KOPT-K1 (cell line): ENCODE data around the gene SPOP.

Source experiments
- H3K27ac ChIP-seq: fragments of 200-600 bp; sonication (generic); 2 replicates; pipeline ENCODE4 v1.5.1; 2016; ENCODE audit warnings: antibody characterized with exemption, mild to moderate bottlenecking, low read depth, low read length; ENCODE audit not compliant: poor library complexity, severe bottlenecking
- H3K36me3 ChIP-seq: fragments of 200-600 bp; sonication (generic); 2 replicates; pipeline ENCODE4 v1.5.1; 2017; ENCODE audit warnings: antibody characterized with exemption, mild to moderate bottlenecking, low read length, moderate library complexity; ENCODE audit not compliant: insufficient read depth
- H3K9me3 ChIP-seq: fragments of 200-600 bp; sonication (generic); 2 replicates; pipeline ENCODE4 v1.5.1; 2017; ENCODE audit warnings: antibody characterized with exemption, low read length, mild to moderate bottlenecking; ENCODE audit not compliant: insufficient read depth, poor library complexity, severe bottlenecking

SPOP gene

DNA sequence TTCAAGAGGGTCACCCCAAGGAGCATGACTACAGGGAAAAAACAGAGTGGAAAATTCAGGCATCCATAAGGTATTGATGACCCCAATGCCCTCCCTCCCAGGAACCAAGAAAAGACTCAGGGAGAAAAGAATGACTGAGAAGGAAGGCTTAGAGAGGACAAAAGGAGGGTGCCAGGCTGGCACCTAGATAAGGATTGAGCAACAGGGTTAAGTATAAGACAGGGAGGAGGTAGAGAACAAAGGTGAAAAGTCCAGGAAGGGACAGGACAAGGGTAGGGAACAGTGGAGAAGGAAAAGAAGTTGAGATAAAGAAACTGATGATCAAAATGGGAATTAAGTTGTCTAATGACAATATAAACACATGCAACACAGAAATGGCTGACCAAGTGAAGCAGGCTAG lies 27.4 kb upstream of the SPOP start:
- Histone ChIP-seq H3K27ac (no peak overlapping the region), H3K9me3 (no peaks in the 10 kb centered on the region), H3K36me3 (peaks cover 70% of the 10 kb centered on the region)

DNA sequence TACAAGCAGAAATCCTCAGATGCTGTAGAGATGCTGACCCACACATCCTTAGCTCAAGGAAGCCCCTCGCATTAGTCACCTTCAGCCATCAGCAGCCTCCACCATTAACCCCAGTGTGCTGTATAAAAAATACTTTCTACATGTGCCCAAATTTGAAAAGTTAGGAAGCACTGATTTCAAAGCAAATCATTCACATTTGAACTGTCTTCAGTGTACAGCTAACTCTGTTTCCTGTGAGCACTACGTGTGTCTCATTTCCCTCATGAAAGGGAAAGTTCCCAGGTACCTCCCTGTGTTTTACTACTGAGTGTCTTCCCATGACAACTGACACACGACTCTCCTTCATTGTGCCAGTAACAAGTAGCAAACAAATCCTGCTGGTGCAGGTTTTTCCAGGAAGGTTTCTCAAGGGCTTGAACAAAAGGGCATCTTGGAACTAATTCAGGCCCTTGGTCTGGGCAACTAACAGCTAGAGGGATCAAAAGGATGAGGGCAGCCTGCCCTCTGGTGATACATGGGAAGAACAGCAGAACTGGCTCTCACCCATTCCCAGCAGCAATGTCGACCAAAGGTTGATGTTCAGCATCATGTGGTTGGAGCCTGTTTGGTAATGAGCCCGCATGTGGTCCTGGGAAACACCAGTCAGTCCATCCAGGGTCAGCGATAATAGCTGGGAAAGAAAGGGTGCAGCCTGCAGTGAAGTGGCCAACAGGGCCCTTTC lies 25.8 kb upstream of the SPOP start:
- H3K27ac ChIP-seq: no peak overlapping the region
- peaks cover 69% of the 10 kb centered on the region for H3K36me3 ChIP-seq
- no peaks in the 10 kb centered on the region for H3K9me3 ChIP-seq

DNA sequence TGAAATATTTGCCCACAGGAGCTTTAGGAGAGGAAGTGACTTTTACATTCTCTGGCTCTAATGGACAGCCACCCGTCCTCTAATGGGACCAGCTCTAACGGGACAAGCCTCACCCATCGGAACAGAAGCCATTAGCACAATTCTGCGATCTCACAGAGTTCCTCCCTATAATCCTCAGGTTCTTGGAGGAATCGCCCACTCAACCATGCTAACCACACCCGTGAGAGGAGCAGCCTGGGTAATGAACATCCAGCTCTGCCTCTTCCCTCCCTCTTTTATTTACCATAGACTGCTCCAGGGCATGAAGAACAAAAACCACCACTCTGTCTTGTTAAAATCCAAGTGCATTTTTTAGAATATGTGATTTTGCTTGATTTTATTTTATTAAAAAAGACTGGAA lies 23.1 kb upstream of the SPOP start:
- no peaks in the 10 kb centered on the region for H3K9me3 ChIP-seq
- H3K27ac ChIP-seq: no peak overlapping the region
- peaks cover 68% of the 10 kb centered on the region for H3K36me3 ChIP-seq

DNA sequence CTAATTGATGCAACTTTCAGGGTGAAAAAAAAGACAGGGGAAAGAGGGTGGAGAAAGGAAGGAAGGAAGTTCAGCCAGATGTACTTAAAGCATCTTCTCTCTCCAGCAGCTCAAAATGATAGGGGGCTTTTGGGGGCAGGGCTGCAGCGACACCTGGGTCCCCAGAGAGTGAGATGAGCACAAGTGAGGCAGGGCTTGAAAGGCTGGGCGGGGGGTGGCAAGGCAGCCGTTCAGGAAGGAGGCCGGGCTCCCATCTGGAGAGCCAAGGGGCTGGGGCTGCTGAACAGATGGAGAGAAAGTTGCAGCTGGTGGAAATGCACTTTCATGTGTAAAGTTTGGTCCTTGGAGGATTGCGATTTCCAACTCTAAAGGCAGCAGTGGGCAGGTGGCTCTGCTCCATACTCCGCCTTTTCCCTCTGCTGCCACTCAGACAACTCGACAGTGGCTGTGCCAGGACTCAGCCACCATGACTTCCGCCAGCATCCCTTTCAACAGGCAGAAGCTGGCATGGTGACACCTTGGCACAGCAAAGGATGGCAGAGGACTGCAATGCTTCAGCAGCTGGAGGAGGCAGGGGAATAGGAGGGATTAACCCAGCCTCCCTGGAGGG lies 22.2 kb upstream of the SPOP start:
- Histone ChIP-seq H3K27ac (no peak overlapping the region), H3K9me3 (no peaks in the 10 kb centered on the region), H3K36me3 (peaks cover 59% of the 10 kb centered on the region)

DNA sequence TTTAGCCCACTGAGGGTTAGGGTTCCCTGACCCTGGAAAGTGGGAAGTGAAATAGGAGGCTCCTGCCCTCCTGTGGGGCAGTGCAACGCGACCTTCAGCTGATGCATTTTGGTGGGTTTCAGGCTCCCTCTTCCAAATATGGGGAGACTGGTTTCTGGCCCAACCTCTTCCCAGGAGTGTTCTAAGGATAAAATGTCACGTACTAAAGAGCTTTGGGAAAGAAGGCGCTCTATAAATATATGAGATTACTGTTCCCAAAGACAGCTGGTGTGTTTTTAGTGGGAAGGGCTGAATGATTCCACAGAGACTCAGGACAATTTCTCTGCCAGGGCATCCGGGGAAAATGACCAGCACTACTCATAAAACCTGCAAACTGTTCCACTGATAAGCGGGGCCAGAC lies 20.1 kb upstream of the SPOP start:
- Histone ChIP-seq H3K27ac (no peak overlapping the region), H3K9me3 (no peaks in the 10 kb centered on the region), H3K36me3 (peaks cover 38% of the 10 kb centered on the region)

DNA sequence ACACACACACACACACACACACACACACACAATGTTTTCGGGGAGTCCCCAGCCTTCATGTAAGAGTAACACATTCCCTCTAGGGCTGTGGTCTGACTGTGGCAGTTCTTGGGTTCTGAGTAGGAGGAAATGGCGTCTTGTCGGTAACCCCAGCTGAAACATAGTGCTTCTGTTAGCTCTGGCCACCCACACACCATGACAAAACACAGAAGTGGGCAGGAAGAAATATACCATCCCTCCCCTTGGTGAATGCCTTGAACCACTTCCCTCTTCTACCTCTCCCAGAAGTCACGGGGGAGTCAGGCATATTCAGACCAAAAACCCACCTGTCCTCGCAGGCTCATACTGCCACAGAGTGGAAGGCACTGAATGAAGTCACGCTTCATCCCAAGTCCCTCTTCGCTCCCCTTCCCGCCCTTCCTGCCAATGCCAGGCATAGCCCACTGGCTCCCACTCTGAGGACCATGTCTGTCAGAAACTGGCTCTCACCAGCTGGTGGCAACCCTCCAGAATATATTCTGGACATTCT lies 18.4 kb upstream of the SPOP start:
- peaks cover 22% of the 10 kb centered on the region for H3K36me3 ChIP-seq
- H3K9me3 ChIP-seq: no peaks in the 10 kb centered on the region
- H3K27ac ChIP-seq: no peak overlapping the region

DNA sequence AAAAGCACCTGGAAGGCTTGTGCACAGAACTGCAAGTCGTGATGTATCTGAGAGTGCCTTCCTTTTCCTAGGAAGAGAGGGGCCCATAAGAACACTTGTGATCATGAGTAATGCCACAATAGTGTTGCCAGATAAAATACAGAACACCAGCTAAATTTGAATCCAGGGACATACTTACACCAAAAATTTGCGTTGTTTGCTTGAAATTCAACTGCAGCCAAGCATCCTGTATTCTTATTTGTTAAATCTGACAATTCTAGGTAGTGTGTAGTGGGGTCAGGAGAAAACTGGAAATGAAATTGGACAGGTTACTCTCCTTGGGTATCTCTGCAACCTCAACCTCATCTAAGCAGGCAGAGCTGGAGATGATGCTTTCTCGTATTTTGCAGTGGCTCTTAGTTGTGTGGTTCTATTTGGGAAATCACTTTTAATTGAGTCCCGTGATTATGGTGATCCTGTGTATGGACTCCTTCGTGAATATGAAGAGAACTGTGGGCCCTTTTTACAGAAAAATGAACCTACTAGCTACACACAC lies 17.9 kb upstream of the SPOP start:
- Histone ChIP-seq H3K27ac (no peak overlapping the region), H3K36me3 (peaks cover 16% of the 10 kb centered on the region), H3K9me3 (no peaks in the 10 kb centered on the region)

DNA sequence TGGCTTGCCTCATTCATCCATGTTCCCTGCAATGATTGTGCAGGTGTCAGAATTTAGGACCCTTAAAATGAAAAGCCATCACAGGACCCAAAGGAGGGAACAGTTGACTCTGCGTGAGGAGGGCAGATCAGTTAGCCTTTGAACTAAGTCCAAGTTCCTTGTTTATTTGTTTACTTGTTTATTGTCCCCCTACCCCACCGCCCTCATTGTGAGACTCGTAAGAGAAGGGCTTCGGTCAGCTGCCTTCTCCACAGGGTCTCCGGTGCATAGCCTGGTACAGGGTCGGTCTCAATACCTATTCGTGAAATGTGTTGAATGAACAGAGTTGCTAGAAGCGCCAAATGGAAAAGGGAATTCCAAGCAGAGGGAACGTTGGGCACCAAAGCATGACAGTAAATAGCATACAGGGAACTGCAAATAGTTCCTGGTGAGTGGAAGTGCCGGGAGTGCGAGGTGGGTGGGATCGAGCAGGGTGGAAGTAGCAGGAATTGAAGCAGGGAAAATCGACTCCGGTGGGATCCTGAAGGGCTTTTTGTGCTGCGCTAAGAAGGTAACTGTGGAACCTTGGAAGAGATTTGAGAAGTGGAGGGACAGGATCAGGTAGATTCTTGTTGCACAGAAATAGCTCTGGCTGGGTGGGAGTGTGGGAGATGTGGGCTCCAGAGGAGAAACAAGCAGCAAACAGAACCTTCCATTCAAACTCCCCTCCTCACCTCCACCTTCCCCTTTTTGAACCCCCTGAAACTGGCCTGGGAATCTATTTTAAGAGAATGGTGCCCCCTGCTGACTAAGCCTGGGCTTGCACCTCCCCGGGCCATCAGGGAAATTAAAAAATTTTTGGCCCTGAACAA lies 17.2 kb upstream of the SPOP start:
- Histone ChIP-seq H3K36me3 (peaks cover 9% of the 10 kb centered on the region; the same call in 1 of the 2 replicates), H3K9me3 (no peaks in the 10 kb centered on the region), H3K27ac (no peak overlapping the region)

DNA sequence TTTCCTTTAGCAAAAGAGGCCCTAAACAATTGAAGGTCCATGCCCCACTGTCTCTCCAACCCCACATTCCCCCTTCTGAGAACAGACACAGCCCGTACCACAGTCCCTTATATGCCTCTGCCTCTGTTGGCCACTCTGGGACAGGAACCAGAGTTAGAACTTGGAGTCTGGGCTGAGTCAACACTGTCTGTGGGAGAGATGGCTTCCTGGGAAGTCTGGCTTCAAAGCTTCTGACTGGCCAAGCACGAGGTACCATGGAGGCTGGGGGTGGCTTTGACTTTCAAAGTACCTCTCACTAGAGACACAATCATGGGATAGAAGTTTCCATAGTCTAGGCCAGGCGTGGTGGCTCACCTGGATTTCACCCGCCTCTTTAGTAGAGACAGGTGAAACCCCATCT lies 14.9 kb upstream of the SPOP start:
- Histone ChIP-seq H3K27ac (no peak overlapping the region), H3K36me3 (no peaks in the 10 kb centered on the region), H3K9me3 (no peaks in the 10 kb centered on the region)

DNA sequence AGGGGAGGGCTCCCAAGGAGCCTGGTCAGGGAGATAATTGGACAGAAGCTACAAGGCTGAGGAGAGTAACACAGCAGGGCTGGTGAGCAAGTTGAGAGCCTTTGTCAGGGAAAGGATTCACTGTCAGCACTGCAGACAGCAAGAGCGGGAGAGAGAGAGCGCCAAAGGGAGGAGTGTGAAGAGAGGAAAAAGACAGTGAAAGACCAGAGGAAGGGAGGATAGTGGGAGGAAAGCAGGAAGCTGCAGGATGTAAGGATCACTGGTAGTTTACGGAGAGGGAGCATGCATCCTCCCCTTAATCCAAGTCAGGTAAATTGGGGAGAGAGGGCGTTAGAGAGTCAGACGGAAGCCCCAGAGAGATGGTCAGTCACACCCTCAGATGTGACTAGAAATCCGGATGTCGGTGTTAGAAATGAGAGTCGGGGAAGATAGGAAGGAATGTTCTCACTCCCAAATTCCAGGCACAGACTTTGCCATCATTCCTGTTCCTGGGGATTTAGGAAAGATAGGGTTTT lies 13.8 kb upstream of the SPOP start:
- H3K9me3 ChIP-seq: no peaks in the 10 kb centered on the region
- no peak overlapping the region for H3K27ac ChIP-seq
- no peaks in the 10 kb centered on the region for H3K36me3 ChIP-seq

DNA sequence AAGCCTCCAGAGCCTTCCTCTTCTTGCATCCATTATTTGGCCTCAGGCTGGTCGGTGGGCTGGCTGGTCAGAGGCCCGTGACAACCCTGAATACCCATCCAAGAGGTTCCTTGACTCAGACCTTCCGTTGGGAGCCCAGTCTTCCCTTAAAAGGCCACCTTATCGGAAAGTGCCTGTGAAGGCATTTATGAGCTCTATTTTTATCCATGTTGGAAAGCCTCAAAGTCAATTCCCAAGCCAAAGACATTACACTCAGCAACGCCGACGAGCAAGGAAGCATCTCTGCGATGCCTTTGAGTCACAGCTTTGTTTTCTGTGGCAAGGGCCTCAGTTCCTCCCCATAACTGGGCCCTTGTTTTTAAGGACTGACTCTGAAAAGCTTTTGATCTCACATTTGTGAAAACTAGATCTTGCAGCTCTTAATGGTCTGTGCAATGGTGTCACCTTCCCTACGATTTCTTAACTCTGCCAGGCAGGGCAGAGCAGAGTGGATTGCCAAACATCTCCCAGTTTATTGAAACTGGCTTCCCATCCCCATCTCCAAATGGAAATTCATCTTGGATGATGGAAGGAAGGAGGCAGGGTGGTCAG lies 13.3 kb upstream of the SPOP start:
- Histone ChIP-seq H3K9me3 (no peaks in the 10 kb centered on the region), H3K27ac (no peak overlapping the region), H3K36me3 (no peaks in the 10 kb centered on the region)

DNA sequence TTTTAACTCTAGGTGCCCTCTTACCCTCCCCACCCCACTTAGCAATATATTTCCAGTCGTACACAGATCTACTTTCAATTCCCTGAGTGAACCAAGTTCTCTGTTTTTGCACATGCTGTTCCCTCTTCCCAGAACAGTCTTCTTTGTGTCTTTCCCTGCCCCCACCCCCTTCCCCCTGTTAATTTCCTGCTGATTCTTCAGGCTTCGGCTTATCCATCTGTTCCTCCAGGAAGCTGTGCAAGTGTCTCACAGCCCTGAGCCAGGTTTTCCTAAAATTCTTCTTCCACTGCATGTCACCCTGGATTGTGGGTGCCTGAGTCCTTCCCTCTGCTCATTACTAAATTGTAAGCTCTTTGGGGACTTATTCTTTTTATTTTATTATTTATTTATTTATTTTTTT lies 12.4 kb upstream of the SPOP start:
- Histone ChIP-seq H3K27ac (no peak overlapping the region), H3K9me3 (no peaks in the 10 kb centered on the region), H3K36me3 (no peaks in the 10 kb centered on the region)

DNA sequence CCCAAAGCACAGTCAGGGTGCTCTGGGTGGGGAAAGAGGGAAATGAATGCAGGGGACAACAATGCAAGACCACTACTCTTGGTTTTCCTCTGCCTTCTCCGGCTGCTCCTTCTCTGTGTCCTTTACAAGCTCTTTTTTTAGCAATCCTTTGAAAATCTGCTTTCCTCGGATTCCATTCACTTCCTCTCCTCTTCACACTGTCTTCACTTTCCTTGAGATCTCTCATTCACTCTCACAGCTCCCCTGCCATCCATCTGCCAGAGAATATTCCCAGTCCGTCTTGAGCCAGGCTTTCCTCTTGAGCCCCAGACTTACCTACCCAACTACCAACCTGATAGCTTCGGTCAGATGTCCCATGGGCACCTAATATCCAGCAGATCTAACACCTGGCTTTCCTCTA lies 11.0 kb upstream of the SPOP start:
- no peaks in the 10 kb centered on the region for H3K9me3 ChIP-seq
- no peak overlapping the region for H3K27ac ChIP-seq
- no peaks in the 10 kb centered on the region for H3K36me3 ChIP-seq

DNA sequence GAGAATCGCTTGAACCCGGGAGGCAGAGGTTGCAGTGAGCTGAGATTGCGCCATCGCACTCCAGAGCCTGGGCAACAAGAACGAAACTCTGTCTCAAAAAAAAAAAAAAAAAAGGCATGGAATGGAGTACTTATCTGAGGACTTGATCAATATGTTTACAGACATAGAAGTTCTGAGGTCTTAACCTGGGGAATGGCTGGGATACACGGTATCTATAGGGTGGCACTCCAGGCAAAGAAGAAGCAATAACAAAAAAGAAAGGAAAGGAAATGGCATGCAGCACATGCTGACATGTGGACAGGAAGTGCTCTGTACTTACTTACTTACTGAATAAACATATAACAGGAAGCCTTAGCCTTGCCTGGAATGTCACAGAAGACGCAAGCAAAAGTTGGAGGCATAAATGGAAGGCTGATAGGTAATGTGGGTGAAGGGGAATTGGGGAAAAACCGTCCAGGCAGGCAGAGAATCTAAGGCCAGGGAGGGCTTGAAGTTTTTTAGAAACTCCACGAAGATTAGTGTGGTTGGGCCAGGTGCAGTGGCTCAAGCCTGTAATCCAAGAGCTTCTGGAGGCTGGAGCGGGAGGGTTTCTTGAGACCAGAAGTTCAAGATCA lies 10.1 kb upstream of the SPOP start:
- H3K27ac ChIP-seq: peak overlapping the region; percentile 23
- H3K9me3 ChIP-seq: no peaks in the 10 kb centered on the region
- H3K36me3 ChIP-seq: no peaks in the 10 kb centered on the region
